DND-41 (cell line): Measurements from ENCODE around the gene NSMF.

ENCODE experiments used
- ATAC-seq: fragments of 200-7000 bp; cut with Tn5 transposase; 3 replicates; pipeline ENCODE4 v1.9.1; 2021; ENCODE audit warnings: low read depth; ENCODE audit not compliant: insufficient read depth
- DNase-seq: peaks from one replicate; pipeline ENCODE4 v3.0.0-alpha.2; 2020
- H2AFZ ChIP-seq: 2 replicates; pipeline ENCODE4 v1.6.0; 2012; ENCODE audit warnings: low read depth, low read length
- H3K27ac ChIP-seq: 2 replicates; pipeline ENCODE4 v1.5.1; 2012; ENCODE audit warnings: low read length, inconsistent platforms
- H3K27me3 ChIP-seq: fragments of 200-600 bp; sonication (generic); 2 replicates; pipeline ENCODE4 v1.6.0; 2012; ENCODE audit warnings: low read length, mild to moderate bottlenecking, inconsistent platforms; ENCODE audit not compliant: insufficient read depth, poor library complexity
- H3K36me3 ChIP-seq: 2 replicates; pipeline ENCODE4 v1.5.1; 2012; ENCODE audit warnings: low read length, inconsistent platforms; ENCODE audit not compliant: insufficient read depth
- H3K4me1 ChIP-seq: 2 replicates; pipeline ENCODE4 v1.5.1; 2012; ENCODE audit warnings: mild to moderate bottlenecking, low read length; ENCODE audit not compliant: insufficient read depth
- H3K4me2 ChIP-seq: 2 replicates; pipeline ENCODE4 v1.6.0; 2012; ENCODE audit warnings: mild to moderate bottlenecking, moderate library complexity, low read length, inconsistent platforms; ENCODE audit not compliant: insufficient read depth
- H3K4me3 ChIP-seq, 2 experiments: fragments of 200-600 bp in 1 of 2; shearing (Covaris generic) in 1 of 2; 2 replicates each; pipeline ENCODE4 v1.5.1; 2012 to 2016; ENCODE audit warnings: inconsistent platforms in 2 of 2, low read length in 2 of 2, mild to moderate bottlenecking in 2 of 2, low read depth in 1 of 2, moderate library complexity in 1 of 2
- H3K79me2 ChIP-seq: 2 replicates; pipeline ENCODE4 v1.6.0; 2012; ENCODE audit warnings: low read length, inconsistent platforms; ENCODE audit not compliant: insufficient read depth
- H3K9ac ChIP-seq: 2 replicates; pipeline ENCODE4 v1.6.0; 2012; ENCODE audit warnings: low read depth, mild to moderate bottlenecking, inconsistent platforms, low read length, moderate library complexity
- H3K9me3 ChIP-seq: 2 replicates; pipeline ENCODE4 v1.5.1; 2012; ENCODE audit warnings: low read length, moderate library complexity, mild to moderate bottlenecking, inconsistent platforms; ENCODE audit not compliant: insufficient read depth, severe bottlenecking
- H4K20me1 ChIP-seq: 2 replicates; pipeline ENCODE4 v1.6.0; 2012; ENCODE audit warnings: low read length; ENCODE audit not compliant: insufficient read depth
- EZH2 ChIP-seq: IDR thresholded peaks from 3 replicates; pipeline ENCODE4 v1.6.1; 2012; ENCODE audit warnings: borderline replicate concordance, low read depth, mild to moderate bottlenecking, moderate library complexity, low read length, inconsistent platforms; ENCODE audit not compliant: severe bottlenecking
- TF ChIP-seq, protein P1 (sequence below): IDR thresholded peaks from 2 replicates; pipeline ENCODE4 v1.5.1; 2012; ENCODE audit warnings: borderline replicate concordance, low read length, moderate library complexity, mild to moderate bottlenecking; ENCODE audit not compliant: poor library complexity, severe bottlenecking; ENCODE audit errors: extremely low read depth

The NSMF gene

GRCh38 chr9:137505421-137506140 is 46.4 kb upstream of the NSMF start:
- H3K4me3 ChIP-seq, result no peak overlapping the region
- ATAC-seq, result no peak
- H3K79me2 ChIP-seq, result no peaks in the 10 kb centered on the region
- DNase-seq, result no peak
- no peak overlapping the region for H2AFZ ChIP-seq
- no peaks in the 10 kb centered on the region for H3K4me1 ChIP-seq
- H3K36me3 ChIP-seq, result no peaks in the 10 kb centered on the region
- no peaks in the 10 kb centered on the region for H3K9me3 ChIP-seq
- H3K4me2 ChIP-seq, result no peak overlapping the region
- H3K27me3 ChIP-seq, result no peaks in the 10 kb centered on the region
- no peaks in the 10 kb centered on the region; the same call in 1 of the 2 replicates for H4K20me1 ChIP-seq
- no peak overlapping the region for H3K9ac ChIP-seq
- no peak for TF ChIP-seq EZH2
- TF ChIP-seq, protein P1, sequence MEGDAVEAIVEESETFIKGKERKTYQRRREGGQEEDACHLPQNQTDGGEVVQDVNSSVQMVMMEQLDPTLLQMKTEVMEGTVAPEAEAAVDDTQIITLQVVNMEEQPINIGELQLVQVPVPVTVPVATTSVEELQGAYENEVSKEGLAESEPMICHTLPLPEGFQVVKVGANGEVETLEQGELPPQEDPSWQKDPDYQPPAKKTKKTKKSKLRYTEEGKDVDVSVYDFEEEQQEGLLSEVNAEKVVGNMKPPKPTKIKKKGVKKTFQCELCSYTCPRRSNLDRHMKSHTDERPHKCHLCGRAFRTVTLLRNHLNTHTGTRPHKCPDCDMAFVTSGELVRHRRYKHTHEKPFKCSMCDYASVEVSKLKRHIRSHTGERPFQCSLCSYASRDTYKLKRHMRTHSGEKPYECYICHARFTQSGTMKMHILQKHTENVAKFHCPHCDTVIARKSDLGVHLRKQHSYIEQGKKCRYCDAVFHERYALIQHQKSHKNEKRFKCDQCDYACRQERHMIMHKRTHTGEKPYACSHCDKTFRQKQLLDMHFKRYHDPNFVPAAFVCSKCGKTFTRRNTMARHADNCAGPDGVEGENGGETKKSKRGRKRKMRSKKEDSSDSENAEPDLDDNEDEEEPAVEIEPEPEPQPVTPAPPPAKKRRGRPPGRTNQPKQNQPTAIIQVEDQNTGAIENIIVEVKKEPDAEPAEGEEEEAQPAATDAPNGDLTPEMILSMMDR, result no peak
- no peak overlapping the region for H3K27ac ChIP-seq

DNA sequence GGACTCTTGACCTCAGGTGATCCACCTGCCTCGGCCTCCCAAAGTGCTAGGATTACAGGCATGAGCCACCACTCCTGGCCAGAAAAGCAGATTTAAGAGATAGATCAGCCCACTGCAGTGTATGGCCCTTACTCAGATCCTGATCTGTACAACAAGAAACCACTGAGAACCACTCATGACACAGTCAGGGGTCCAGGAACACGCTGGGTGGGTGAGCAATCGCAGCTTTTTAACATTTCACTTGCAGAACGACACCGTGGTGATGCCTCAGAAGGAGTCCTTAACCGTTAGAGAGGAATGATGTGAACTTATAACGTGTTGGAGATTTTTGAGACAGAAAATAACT is 45.3 kb upstream of the NSMF start:
- H3K9ac ChIP-seq, result no peak overlapping the region
- DNase-seq, result no peak
- H3K27ac ChIP-seq, result no peak overlapping the region
- H2AFZ ChIP-seq, result no peak overlapping the region
- H3K9me3 ChIP-seq, result no peaks in the 10 kb centered on the region
- no peaks in the 10 kb centered on the region for H3K79me2 ChIP-seq
- H4K20me1 ChIP-seq, result no peaks in the 10 kb centered on the region; the same call in 1 of the 2 replicates
- no peaks in the 10 kb centered on the region for H3K27me3 ChIP-seq
- no peaks in the 10 kb centered on the region for H3K4me1 ChIP-seq
- ATAC-seq, result no peak
- H3K4me2 ChIP-seq, result no peak overlapping the region
- no peaks in the 10 kb centered on the region for H3K36me3 ChIP-seq
- TF ChIP-seq EZH2, result no peak
- TF ChIP-seq, protein P1, result no peak
- H3K4me3 ChIP-seq, result no peak overlapping the region

- Histone ChIP-seq H3K4me3 (no peak overlapping the region), H3K4me2 (no peak overlapping the region), H3K27me3 (no peaks in the 10 kb centered on the region), H3K27ac (no peak overlapping the region), H3K4me1 (no peaks in the 10 kb centered on the region), H3K9ac (no peak overlapping the region), H3K36me3 (no peaks in the 10 kb centered on the region), H2AFZ (no peak overlapping the region), H3K79me2 (no peaks in the 10 kb centered on the region), H4K20me1 (peaks cover 13% of the 10 kb centered on the region; the same call in 1 of the 2 replicates), H3K9me3 (no peaks in the 10 kb centered on the region)
- DNase-seq (no peak), ATAC-seq (no peak)
- no peak for TF ChIP-seq EZH2
- TF ChIP-seq, protein P1, result no peak
Measured at GRCh38 chr9:137502008-137502911, 43.1 kb upstream of the NSMF start.
